GM18502 (cell line): Measurements from ENCODE around the gene ERGIC1.
A peak's percentile ranks its signal among the peaks of the same experiment; 100 is the strongest.

Experiments used
- ATAC-seq: cut with Tn5 transposase; IDR thresholded peaks from one replicate; pipeline ENCODE4 v1.9.1; 2021; ENCODE audit warnings: mild to moderate bottlenecking; ENCODE audit not compliant: unreplicated experiment, poor library complexity

Gene ERGIC1

GRCh38 chr5:172956936-172957335 lies 122.9 kb downstream of the ERGIC1 start:
- no peak for ATAC-seq

GRCh38 chr5:172957458-172957857 lies 123.4 kb downstream of the ERGIC1 start:
- ATAC-seq = no peak

- ATAC-seq = peak; percentile 73
Measured at GRCh38 chr5:172958331-172959046, 124.4 kb downstream of the ERGIC1 start.

GRCh38 chr5:172959824-172960799 lies 126.1 kb downstream of the ERGIC1 start:
- ATAC-seq = no peak

GRCh38 chr5:172969921-172970320 lies 135.9 kb downstream of the ERGIC1 start:
- ATAC-seq = no peak

GRCh38 chr5:172971482-172971881 lies 137.4 kb downstream of the ERGIC1 start:
- ATAC-seq = no peak

GRCh38 chr5:172972552-172972951 lies 138.5 kb downstream of the ERGIC1 start:
- ATAC-seq = no peak

- no peak for ATAC-seq
Measured at GRCh38 chr5:172973127-172973916, 139.3 kb downstream of the ERGIC1 start.

GRCh38 chr5:172973931-172974330 lies 139.9 kb downstream of the ERGIC1 start:
- ATAC-seq = no peak

GRCh38 chr5:172975289-172975688 lies 141.2 kb downstream of the ERGIC1 start:
- ATAC-seq = no peak

- ATAC-seq = no peak
Measured at GRCh38 chr5:172979778-172980177, 145.7 kb downstream of the ERGIC1 start.

- no peak for ATAC-seq
Measured at GRCh38 chr5:172981931-172982330, 147.9 kb downstream of the ERGIC1 start.

- ATAC-seq = peak; percentile 91
Measured at GRCh38 chr5:172983542-172984243, 149.6 kb downstream of the ERGIC1 start, which contains the start of gene ATP6V0E1. ATP6V0E1 (plus strand) TSS chr5:172983771; CDS start chr5:172983861, 90 bp downstream.

- peak; percentile 65 for ATAC-seq
Measured at GRCh38 chr5:172984244-172984953, 150.3 kb downstream of the ERGIC1 start.

- no peak for ATAC-seq
Measured at GRCh38 chr5:172985596-172985995, 151.5 kb downstream of the ERGIC1 start.

- ATAC-seq = no peak
Measured at GRCh38 chr5:172988276-172988675, 154.2 kb downstream of the ERGIC1 start.

GRCh38 chr5:172990776-172991175 lies 156.7 kb downstream of the ERGIC1 start:
- no peak for ATAC-seq

GRCh38 chr5:172994405-172994804 lies 160.4 kb downstream of the ERGIC1 start:
- ATAC-seq = no peak

GRCh38 chr5:172999372-172999973 lies 165.4 kb downstream of the ERGIC1 start:
- ATAC-seq = no peak
